Transverse colon (tissue), 3 donors: ENCODE measurements around the gene OR5C1.

Experiments
- CTCF ChIP-seq, 5 experiments: fragments of 200-600 bp in 3 of 5; fragments of 450-650 bp in 2 of 5; sonication (generic) in 3 of 5; IDR thresholded peaks; 1 replicate in 2 of 5; 2 replicates in 3 of 5; pipeline ENCODE4 v1.5.1; 2016 to 2017; ENCODE audit warnings: antibody characterized with exemption in 5 of 5, inconsistent platforms in 3 of 5, mild to moderate bottlenecking in 2 of 5, moderate library complexity in 1 of 5
- POLR2A ChIP-seq: fragments of 450-650 bp; IDR thresholded peaks from one replicate; pipeline ENCODE4 v1.6.1; 2016; ENCODE audit warnings: antibody characterized with exemption, mild to moderate bottlenecking, moderate library complexity

DNA sequence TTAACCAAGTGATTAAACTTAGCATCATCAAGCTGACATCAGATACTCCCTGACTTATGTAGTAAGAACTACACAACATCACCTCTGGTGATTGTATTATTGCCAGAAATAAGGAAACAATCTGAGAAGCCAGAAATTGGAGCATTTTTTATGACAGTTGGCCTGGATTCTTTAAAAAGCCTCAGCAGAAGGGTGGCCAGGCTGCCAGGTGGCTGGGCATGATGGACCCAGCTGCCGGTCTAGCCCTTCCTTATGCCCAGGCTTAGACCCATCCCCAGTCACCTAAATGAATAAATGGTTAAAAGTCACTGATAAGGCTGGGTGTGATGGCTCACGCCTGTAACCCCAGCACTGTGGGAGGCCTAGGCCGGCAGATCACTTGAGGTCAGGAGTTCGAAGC, 24.0 kb downstream of the OR5C1 start:
- no peak for TF ChIP-seq CTCF (IDR thresholded peaks at IDR 0.05)
- TF ChIP-seq POLR2A = no peak
